Measurements from ENCODE around the gene KDM8.
A peak's percentile ranks its signal among the peaks of the same experiment; 100 is the strongest.

KDM8 gene

GRCh38 chr16:27217256-27217655, 13.9 kb downstream of the KDM8 start:
- DNase-seq = peak; percentile 84 to 87

- DNase-seq = no peak
Observed at GRCh38 chr16:27218756-27219155, 15.4 kb downstream of the KDM8 start.

- no peak for DNase-seq
Observed at GRCh38 chr16:27219161-27219560, 15.8 kb downstream of the KDM8 start.

GRCh38 chr16:27220120-27220519, 16.8 kb downstream of the KDM8 start:
- no peak for DNase-seq

GRCh38 chr16:27220527-27220926, 17.2 kb downstream of the KDM8 start:
- DNase-seq = no peak

GRCh38 chr16:27220991-27221390, 17.7 kb downstream of the KDM8 start:
- DNase-seq = no peak

- no peak for DNase-seq
Observed at GRCh38 chr16:27221576-27222248, 18.4 kb downstream of the KDM8 start.

GRCh38 chr16:27222249-27223225, 19.2 kb downstream of the KDM8 start:
- DNase-seq = no peak

- no peak for DNase-seq
Observed at GRCh38 chr16:27223226-27223610, 19.9 kb downstream of the KDM8 start.

- no peak for DNase-seq
Observed at GRCh38 chr16:27223701-27224100, 20.4 kb downstream of the KDM8 start.

- no peak for DNase-seq
Observed at GRCh38 chr16:27224271-27224737, 21.0 kb downstream of the KDM8 start.

- DNase-seq = no peak
Observed at GRCh38 chr16:27224741-27225300, 21.5 kb downstream of the KDM8 start.

GRCh38 chr16:27225536-27226360, 22.4 kb downstream of the KDM8 start:
- no peak for DNase-seq

GRCh38 chr16:27226476-27226875, 23.1 kb downstream of the KDM8 start:
- no peak for DNase-seq

- no peak for DNase-seq
Observed at GRCh38 chr16:27226976-27227705, 23.8 kb downstream of the KDM8 start.

- DNase-seq = no peak
Observed at GRCh38 chr16:27228045-27228444, 24.7 kb downstream of the KDM8 start.

GRCh38 chr16:27228621-27229501, 25.5 kb downstream of the KDM8 start:
- DNase-seq = no peak

GRCh38 chr16:27229891-27230470, 26.7 kb downstream of the KDM8 start:
- DNase-seq = no peak

- DNase-seq = no peak
Observed at GRCh38 chr16:27230562-27231001, 27.3 kb downstream of the KDM8 start.

GRCh38 chr16:27231692-27232060, 28.4 kb downstream of the KDM8 start:
- DNase-seq = no peak
